Liver (tissue), 3 donors: ENCODE data around the gene EDAR.

Experiments
- FOXA1 ChIP-seq: IDR thresholded peaks from 2 replicates; pipeline ENCODE4 v1.6.1; 2016; ENCODE audit warnings: antibody characterized with exemption
- JUND ChIP-seq, 2 donors: IDR thresholded peaks; 2 replicates each; pipeline ENCODE4 v1.6.1; 2016; ENCODE audit warnings: antibody characterized with exemption in 2 of 2
- REST ChIP-seq: IDR thresholded peaks from 2 replicates; pipeline ENCODE4 v1.6.1; 2016; ENCODE audit warnings: antibody characterized with exemption, mild to moderate bottlenecking
- TF ChIP-seq, protein P1 (sequence below): fragments of 150-350 bp; IDR thresholded peaks from 2 replicates; pipeline ENCODE4 v1.5.1; 2017; ENCODE audit warnings: improper control_type of control experiment, low read depth, low read length; ENCODE audit not compliant: missing input control
- donor health status: healthy.
- donor health status: healthy.

DNA sequence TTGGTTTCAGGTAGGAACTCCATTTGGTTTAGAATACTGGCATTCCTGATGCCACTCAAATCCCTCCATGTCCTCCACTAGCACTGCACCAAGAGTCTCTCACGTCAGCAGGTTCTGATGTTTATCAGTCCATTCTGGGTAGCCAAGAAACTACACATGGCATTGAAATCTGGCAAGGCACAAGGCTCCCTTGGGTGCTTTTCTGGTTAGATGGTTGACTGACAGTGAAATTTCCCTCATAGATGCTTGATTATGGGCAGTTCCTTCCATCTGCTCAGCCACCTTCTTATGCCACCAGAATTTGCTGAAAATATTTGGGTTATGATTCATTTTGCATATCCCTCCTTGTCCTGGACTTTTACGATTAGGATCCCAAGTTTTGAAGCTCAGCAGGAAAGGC lies 32.6 kb downstream of the EDAR start:
- TF ChIP-seq, protein P1, sequence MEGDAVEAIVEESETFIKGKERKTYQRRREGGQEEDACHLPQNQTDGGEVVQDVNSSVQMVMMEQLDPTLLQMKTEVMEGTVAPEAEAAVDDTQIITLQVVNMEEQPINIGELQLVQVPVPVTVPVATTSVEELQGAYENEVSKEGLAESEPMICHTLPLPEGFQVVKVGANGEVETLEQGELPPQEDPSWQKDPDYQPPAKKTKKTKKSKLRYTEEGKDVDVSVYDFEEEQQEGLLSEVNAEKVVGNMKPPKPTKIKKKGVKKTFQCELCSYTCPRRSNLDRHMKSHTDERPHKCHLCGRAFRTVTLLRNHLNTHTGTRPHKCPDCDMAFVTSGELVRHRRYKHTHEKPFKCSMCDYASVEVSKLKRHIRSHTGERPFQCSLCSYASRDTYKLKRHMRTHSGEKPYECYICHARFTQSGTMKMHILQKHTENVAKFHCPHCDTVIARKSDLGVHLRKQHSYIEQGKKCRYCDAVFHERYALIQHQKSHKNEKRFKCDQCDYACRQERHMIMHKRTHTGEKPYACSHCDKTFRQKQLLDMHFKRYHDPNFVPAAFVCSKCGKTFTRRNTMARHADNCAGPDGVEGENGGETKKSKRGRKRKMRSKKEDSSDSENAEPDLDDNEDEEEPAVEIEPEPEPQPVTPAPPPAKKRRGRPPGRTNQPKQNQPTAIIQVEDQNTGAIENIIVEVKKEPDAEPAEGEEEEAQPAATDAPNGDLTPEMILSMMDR, result no peak
- no peak for TF ChIP-seq FOXA1
- TF ChIP-seq REST, result no peak
- TF ChIP-seq JUND (IDR thresholded peaks at IDR 0.05), result no peak
